NCI-H510A treated with DMSO at 0.1 percent for 48 hours (cell line): ENCODE data around the gene CFD.
"Not testable (repeated sequence)": the region's sequence is repeated elsewhere in the genome, so short reads cannot be mapped to it uniquely, and the experiment has no call there.

Source experiments
- DNase-seq: peaks from one replicate; lab custom pipeline; 2025; lab: John Stamatoyannopoulos, UW

The CFD gene

DNA sequence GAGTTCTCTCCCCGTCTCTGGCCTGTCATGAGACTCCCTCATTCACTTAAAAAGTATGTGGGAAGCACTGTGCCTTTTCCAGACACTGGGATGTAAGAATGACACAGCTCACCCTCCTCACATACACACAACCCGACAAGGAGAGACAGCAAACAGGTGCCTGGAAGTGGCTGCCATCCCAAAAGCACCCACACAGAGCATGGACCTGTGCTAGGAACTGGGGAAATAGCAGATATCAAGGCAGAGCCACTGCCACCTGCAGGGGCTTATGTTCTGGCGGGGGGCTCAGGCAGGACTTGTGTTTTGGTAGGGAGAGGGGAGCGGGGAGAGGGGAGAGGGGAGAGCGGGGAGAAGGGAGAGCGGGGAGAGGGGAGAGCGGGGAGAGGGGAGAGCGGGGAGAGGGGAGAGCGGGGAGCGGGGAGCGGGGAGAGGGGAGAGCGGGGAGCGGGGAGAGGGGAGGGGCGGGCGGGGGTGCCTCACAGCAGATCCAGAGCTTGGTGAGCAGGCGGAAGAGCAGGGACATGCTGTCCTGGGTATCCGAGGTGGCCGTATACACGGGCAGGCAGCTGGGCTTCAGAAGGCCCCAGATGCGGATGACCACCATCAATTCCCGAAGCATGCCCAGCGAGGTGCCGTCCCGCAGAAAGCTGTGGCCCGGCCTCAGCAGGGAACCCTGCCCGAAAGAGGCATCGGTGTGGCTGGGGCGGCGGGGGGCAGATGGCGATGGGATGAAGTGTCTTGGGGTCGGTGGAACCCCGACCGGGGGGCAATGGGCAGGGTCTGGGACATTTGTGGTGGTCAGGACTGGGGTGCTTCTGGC, 12.2 kb downstream of the CFD start:
- no peak for DNase-seq

DNA sequence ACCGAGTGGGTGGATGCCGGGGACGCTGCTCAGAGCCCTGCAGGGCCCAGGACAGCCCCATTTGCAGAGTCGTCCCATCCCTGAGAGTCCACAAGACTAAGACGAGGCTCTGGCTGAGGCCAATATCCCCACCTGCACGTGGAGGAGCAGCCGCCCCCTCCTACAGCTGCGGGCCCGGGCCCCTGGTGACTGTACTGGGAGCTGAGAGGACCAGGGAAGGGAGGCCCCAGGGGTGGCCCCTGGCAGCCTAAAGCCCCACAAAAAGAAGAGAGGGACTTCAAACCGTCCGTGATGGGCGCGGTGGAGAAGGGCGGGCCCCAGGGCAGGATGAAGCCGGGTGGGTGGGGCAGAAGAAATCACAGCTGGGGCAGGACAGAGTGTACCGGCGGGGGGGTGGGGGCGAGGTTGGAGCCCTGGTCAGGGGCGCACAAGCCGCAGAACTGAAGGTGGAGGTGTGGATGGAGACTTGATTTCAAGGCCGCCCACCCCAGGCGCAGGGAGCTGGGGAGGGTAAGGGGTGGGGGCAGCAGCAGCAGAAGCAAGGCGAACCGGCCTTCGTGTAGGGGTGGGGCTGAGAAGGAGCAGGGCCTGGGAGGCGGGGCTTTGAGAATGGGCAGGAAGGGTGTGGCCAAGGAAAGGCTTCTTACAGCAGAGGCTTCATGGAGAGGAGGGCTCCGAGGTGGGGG, 12.9 kb downstream of the CFD start:
- no peak for DNase-seq

GRCh38 chr19:873084-873483, 13.6 kb downstream of the CFD start:
- DNase-seq: no peak

DNA sequence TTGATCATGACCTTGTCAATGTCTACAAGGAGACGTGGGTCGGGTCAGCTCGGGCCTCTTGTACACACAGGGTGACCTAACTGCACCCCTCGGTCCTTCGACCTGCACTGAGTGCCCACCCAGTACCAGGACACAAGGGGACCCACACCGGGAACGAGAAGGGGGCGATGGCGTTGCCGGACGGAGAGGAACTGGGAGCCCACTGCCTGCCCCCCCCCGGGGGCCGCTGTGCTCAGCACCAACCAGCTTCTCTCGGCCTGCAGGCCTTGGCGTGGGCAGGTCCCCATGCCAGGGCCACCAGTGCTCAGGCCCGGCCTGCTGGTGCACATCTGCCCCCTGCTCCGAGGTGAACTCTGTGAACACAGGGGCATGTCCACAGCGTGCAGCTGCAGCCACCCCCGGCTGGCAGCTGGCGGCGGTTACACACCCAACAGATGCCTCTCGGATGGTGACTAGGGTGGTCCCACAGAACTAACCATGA, 14.1 kb downstream of the CFD start:
- DNase-seq: no peak

GRCh38 chr19:875265-875879, 15.9 kb downstream of the CFD start:
- no peak for DNase-seq

GRCh38 chr19:876089-876488, 16.6 kb downstream of the CFD start:
- DNase-seq: no peak

GRCh38 chr19:876780-877314, 17.4 kb downstream of the CFD start:
- DNase-seq: no peak

DNA sequence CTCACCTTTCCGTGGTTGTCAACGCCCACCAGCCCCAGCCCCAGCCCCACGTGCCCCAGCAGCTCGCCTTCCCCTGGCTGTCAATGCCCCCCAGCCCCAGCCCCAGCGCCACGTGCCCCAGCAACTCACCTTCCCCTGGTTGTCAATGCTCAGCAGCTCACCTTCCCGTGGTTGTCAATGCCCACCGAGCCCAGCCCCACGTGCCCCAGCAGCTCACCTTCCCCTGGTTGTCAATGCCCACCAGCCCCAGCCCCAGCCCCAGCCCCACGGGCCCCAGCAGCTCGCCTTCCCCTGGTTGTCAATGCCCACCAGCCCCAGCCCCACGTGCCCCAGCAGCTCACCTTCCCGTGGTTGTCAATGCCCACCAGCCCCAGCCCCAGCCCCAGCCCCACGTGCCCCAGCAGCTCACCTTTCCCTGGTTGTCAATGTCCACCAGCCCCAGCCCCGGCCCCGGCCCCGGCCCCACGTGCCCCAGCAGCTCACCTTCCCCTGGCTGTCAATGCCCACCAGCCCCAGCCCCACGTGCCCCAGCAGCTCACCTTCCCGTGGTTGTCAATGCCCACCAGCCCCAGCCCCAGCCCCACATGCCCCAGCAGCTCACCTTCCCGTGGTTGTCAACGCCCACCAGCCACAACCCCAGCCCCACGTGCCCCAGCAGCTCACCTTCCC, 18.7 kb downstream of the CFD start:
- not testable (repeated sequence) for DNase-seq

DNA sequence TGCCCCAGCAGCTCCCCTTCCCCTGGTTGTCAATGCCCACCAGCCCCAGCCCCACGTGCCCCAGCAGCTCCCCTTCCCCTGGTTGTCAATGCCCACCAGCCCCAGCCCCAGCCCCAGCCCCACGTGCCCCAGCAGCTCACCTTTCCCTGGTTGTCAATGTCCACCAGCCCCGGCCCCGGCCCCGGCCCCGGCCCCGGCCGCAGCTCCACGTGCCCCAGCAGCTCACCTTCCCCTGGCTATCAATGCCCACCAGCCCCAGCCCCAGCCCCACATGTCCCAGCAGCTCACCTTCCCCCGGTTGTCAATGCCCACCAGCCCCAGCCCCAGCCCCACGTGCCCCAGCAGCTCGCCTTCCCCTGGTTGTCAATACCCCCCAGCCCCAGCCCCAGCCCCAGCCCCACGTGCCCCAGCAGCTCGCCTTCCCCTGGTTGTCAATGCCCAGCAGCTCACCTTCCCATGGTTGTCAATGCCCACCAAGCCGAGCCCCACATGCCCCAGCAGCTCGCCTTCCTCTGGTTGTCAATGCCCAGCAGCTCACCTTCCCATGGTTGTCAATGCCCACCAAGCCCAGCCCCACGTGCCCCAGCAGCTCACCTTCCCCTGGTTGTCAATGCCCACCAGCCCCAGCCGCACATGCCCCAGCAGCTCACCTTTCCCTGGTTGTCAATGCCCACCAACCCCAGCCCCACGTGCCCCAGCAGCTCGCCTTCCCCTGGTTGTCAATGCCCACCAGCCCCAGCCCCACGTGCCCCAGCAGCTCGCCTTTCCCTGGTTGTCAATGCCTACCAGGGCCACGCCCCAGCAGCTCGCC, 19.5 kb downstream of the CFD start:
- DNase-seq: not testable (repeated sequence)

DNA sequence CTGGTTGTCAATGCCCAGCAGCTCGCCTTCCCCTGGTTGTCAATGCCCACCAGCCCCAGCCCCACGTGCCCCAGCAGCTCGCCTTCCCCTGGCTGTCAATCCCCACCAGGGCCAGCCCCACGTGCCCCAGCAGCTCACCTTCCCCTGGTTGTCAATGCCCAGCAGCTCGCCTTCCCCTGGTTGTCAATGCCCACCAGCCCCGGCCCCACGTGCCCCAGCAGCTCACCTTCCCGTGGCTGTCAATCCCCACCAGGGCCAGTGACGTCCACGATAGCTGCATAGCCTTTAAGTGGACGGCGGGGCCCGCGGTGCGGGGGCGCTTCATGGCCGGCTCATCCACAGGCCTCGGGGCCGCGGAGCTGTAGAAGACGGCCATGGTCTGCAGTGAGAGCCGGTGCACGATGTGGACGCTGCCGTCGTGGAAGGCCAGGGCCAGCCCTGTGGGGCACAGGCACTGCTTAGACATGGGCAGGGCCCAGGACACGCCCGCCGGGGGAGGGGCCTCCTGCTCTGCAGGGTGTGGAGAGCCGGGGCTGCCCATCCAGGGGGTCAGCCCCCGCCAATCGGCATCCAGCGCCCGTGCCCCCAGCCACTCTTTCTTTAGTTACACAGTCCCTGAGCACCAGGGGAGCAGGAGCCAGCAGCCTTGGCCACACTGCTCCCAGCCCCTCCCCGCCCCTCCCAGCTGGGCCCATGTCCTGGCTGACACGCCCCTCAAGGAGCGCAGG, 20.4 kb downstream of the CFD start:
- no peak for DNase-seq

GRCh38 chr19:881385-882071, 22.1 kb downstream of the CFD start:
- DNase-seq: no peak

GRCh38 chr19:882871-883497, 23.5 kb downstream of the CFD start:
- no peak for DNase-seq

- DNase-seq: no peak
Measured at GRCh38 chr19:883661-884211, 24.3 kb downstream of the CFD start.

DNA sequence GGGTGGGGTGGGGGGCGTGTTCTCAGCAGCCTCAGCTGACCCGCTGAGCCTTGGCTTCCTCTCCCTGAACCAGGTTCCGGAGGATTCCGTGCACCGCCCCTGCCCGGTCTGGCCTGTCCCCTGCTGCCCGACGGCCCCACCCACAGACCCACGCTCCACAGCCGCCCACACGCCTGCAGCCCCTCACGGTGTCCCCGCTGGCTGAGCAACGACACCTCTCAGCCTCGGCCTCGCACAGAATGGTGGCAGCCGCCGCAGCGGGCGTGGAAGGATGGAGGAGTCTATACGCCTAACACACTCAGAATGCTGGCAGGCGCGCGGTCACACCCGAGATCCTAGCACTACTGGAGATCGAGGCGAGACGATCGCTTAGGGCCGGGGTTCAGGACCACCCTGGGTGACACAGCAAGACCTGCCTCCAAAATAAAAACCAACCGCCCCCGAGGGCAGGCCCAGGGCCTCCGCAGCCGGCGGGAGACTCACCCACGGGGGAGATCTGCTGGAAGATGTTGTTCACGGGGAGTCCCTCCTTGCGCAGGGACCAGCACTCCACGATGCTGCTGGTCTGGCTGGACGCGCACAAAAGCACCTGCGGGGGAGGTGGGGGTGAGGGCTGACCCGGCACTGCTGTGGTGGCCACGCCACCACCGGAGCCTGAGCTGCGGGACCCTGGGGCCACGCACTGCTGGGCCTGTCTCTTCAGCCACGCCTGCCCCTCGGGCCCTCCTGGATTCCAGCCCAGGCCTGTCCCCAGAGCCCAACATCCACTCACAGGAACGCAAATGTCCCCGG, 25.2 kb downstream of the CFD start:
- DNase-seq: no peak

DNA sequence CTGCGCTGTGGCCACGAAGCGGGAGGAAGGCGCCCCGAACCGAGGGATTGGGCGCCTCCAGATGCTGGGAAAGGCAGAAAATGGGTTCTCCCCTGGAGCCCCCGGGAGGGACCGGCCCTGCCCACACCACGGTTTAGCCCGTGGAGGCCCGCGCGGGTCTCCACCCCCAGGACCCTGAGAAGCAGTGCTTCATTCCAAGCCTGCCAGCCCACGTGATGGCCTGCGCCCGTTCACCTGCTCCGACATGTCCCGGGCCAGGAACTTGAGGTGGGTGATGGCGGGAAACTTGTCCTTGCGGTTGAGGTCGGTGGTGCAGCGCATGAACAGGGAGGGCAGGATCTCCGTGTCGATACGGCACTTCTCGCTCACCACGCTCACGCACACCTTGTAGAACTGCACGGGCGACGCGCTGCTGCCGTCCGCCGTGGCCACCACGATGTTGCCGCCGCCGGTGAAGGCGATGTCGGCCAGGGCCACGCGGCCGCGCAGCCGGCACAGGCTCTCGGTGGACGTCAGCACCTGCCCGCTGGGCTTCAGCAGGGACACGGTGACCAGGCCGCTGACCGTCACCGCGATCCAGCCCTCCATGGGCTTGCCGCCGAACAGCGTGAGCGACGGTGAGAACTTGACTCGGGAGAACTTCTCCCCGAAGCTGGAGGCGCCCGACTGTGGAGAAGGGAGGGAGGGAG, 26.2 kb downstream of the CFD start:
- DNase-seq: no peak

DNA sequence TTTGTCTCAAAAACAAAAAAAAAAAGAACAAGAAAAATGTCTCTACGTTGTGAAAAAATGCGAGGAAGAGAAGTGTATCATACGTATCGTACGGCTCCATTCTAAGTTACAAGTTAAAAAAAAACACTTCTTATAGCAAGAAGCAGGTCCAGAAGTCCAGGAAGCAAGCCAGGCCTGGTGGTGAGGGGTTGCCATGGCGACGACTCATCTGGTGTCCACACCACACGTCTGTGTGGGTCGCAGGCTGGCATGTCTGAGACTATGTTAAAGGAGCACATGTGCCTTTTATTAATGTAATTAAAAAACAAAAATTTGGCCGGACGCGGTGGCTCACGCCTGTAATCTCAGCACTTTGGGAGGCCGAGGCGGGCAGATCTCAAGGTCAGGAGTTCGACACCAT, 27.6 kb downstream of the CFD start:
- no peak for DNase-seq

DNA sequence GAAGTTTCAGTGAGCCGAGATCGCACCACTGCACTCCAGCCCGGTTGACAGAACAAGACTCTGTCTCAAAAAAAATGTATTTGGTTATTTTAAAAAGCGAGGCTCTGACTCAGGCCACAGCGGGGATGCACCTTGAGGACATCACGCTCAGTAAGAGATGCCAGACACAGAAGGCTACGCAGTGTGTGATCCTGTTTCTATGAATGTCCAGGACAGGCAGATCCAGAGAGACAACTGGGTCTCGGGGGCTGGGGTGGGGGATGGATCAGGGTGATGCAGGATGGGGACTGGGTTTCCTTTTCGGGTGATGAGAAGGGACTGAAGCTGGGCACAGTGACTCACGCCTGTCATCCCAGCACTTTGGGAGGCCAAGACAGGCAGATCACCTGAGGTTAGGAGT, 28.1 kb downstream of the CFD start:
- DNase-seq: no peak
